Common myeloid progenitor, CD34-positive (primary cell): ENCODE measurements around the gene ZXDC.

Experiments used
- CTCF ChIA-PET: fragments of 350-600 bp; sonication (Branson Sonifier 250); formaldehyde crosslinking; loops from one replicate; lab custom pipeline; 2021; ENCODE audit warnings: antibody characterized with exemption; lab: Charles Lee
- POLR2A ChIA-PET: fragments of 350-600 bp; sonication (Branson Sonifier 250); formaldehyde crosslinking; loops from one replicate; lab custom pipeline; 2021; ENCODE audit warnings: antibody characterized with exemption; lab: Charles Lee
- DNase-seq, 3 donors: peaks; one replicate each; pipeline versions ENCODE4 v3.0.0 to v3.0.0-alpha.2; 2013
- H3K27ac ChIP-seq, 2 experiments: 1 replicate in 1 of 2; 2 replicates in 1 of 2; pipeline ENCODE4 v1.7.0; 2013; ENCODE audit warnings: inconsistent platforms in 2 of 2, low read length in 2 of 2, mild to moderate bottlenecking in 2 of 2, low read depth in 1 of 2, moderate library complexity in 1 of 2; ENCODE audit not compliant: severe bottlenecking in 2 of 2, insufficient read depth in 1 of 2, poor library complexity in 1 of 2
- H3K27me3 ChIP-seq, 5 experiments: replicated peaks in 2 of 5; 1 replicate in 3 of 5; 2 replicates in 2 of 5; pipeline versions ENCODE4 v1.6.1 to v1.7.0; 2013; ENCODE audit warnings: low read length in 4 of 5, mild to moderate bottlenecking in 2 of 5, moderate library complexity in 2 of 5, inconsistent platforms in 1 of 5; ENCODE audit not compliant: insufficient read depth in 5 of 5, control insufficient read depth in 4 of 5
- H3K36me3 ChIP-seq, 4 experiments: 1 replicate in 2 of 4; 2 replicates in 2 of 4; pipeline versions ENCODE4 v1.6.1 to v1.7.0; 2013; ENCODE audit warnings: low read length in 3 of 4, control low read depth in 1 of 4, mild to moderate bottlenecking in 1 of 4; ENCODE audit not compliant: control insufficient read depth in 4 of 4, insufficient read depth in 4 of 4
- H3K4me1 ChIP-seq, 4 experiments: 1 replicate in 3 of 4; 2 replicates in 1 of 4; pipeline versions ENCODE4 v1.6.1 to v1.7.1; 2013; ENCODE audit warnings: low read length in 3 of 4, mild to moderate bottlenecking in 3 of 4, control low read depth in 1 of 4, inconsistent platforms in 1 of 4, moderate library complexity in 1 of 4; ENCODE audit not compliant: control insufficient read depth in 4 of 4, insufficient read depth in 4 of 4; ENCODE audit errors: control extremely low read depth in 1 of 4
- H3K4me3 ChIP-seq, 7 experiments: 1 replicate in 4 of 7; 2 replicates in 3 of 7; pipeline versions ENCODE4 v1.5.1 to v1.7.0; 2013; ENCODE audit warnings: mild to moderate bottlenecking in 7 of 7, low read length in 6 of 7, moderate library complexity in 6 of 7, inconsistent platforms in 2 of 7, low read depth in 2 of 7, control low read depth in 1 of 7; ENCODE audit not compliant: insufficient read depth in 4 of 7, control insufficient read depth in 1 of 7; ENCODE audit errors: extremely low read depth in 1 of 7
- H3K9me3 ChIP-seq, 5 experiments: 1 replicate in 4 of 5; 2 replicates in 1 of 5; pipeline versions ENCODE4 v1.6.1 to v1.7.1; 2013; ENCODE audit warnings: low read length in 4 of 5, mild to moderate bottlenecking in 2 of 5, inconsistent platforms in 1 of 5, low read depth in 1 of 5, moderate library complexity in 1 of 5; ENCODE audit not compliant: control insufficient read depth in 4 of 5, insufficient read depth in 2 of 5; ENCODE audit errors: control extremely low read depth in 1 of 5
- WGBS: methylation state at CpG from one replicate; pipeline ENCODE4 v1.1.5; 2013; ENCODE audit not compliant: insufficient coverage; 5-methylcytosine and 5-hydroxymethylcytosine counted together

ZXDC gene

GRCh38 chr3:126419151-126419703 lies 56.5 kb downstream of the ZXDC start:
- Histone ChIP-seq H3K36me3 (no peaks in the 10 kb centered on the region), H3K4me1 (no peaks in the 10 kb centered on the region), H3K27me3 (peaks cover 0 to 41% (median 9%) of the 10 kb centered on the region in 5 experiments), H3K4me3 (no peak overlapping the region), H3K27ac (no peak overlapping the region), H3K9me3 (no peaks in the 10 kb centered on the region)
- DNase-seq = no peak
- ChIA-PET CTCF (no interaction called here), POLR2A (no interaction called here)
- WGBS = 89% methylated on average over 4 of the region's 6 CpGs

DNA sequence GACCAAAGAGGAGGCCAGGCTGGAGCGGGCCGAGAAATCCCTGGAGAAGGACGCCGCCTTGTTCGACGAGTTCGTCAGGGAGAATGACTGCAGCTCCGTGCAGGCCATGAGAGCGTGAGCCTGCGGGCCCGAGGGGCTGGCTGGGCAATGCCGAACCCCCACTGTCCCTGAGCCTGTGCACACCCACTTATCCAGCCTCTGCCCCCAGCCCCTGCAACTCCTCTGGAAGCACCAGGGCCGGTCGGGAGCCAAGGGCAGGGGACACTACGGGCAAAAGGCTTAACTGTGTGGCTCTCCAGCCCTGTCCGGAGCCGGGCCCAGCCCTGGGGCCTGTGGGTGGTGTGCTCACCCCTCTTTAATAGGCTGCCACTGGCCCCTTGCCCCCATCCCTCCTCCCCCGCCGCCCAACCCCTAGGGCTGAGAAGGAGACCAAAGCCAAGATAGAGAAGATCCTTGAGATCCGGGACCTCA lies 57.0 kb downstream of the ZXDC start:
- Histone ChIP-seq H3K9me3 (no peaks in the 10 kb centered on the region), H3K4me1 (no peaks in the 10 kb centered on the region), H3K4me3 (no peak overlapping the region), H3K27me3 (peaks cover 0 to 42% (median 9%) of the 10 kb centered on the region in 5 experiments), H3K27ac (no peak overlapping the region), H3K36me3 (no peaks in the 10 kb centered on the region)
- 94% methylated on average over 13 of the region's 20 CpGs for WGBS
- no peak for DNase-seq
- CTCF ChIA-PET = no interaction called here
- POLR2A ChIA-PET = no interaction called here

DNA sequence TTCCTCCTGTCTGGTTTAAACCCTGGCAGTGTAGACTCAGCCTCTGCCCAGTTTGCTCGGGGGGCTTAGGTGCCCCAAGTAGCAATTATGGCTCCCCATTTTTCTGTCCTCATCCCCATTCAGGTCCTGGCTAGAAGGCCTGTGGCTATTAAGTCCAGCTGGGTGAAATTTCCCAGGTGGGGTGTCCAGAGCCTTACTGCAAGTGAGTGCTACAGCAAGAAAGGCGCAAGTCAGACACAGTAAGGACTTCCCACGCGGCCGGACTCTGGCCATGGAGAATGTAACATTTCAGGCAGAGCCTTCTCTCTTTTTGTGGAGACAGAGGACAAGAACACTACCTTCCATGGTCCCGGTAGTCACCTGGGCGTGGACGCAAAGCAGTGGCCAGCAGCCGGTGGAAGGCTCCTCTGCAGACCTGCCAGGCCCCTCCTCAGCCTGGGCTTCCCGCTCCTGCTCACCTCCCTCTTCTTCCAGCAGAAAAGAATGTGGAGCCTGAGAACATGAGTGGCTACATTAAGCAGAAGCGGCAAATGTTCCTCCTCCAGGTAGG lies 57.6 kb downstream of the ZXDC start:
- 95% methylated on average over 11 of the region's 11 CpGs for WGBS

GRCh38 chr3:126417515-126417914 lies 58.2 kb downstream of the ZXDC start:
- WGBS = 92% methylated on average over 4 of the region's 5 CpGs
- ChIA-PET CTCF (no interaction called here), POLR2A (no interaction called here)
- Histone ChIP-seq H3K9me3 (no peaks in the 10 kb centered on the region), H3K4me3 (no peak overlapping the region), H3K4me1 (no peaks in the 10 kb centered on the region), H3K36me3 (no peaks in the 10 kb centered on the region), H3K27ac (no peak overlapping the region), H3K27me3 (peaks cover 0 to 51% (median 15%) of the 10 kb centered on the region in 5 experiments)
- no peak for DNase-seq

More for the DNA sequence above, 57.6 kb downstream of the ZXDC start:
- Histone ChIP-seq H3K4me1 (no peaks in the 10 kb centered on the region), H3K27ac (no peak overlapping the region), H3K9me3 (no peaks in the 10 kb centered on the region), H3K27me3 (peaks cover 0 to 48% (median 9%) of the 10 kb centered on the region in 5 experiments), H3K36me3 (no peaks in the 10 kb centered on the region), H3K4me3 (no peak overlapping the region)
- ChIA-PET CTCF (no interaction called here), POLR2A (no interaction called here)
- DNase-seq = no peak

- H3K27ac ChIP-seq = no peak overlapping the region
- no peaks in the 10 kb centered on the region for H3K4me1 ChIP-seq
- no peaks in the 10 kb centered on the region for H3K36me3 ChIP-seq
- H3K27me3 ChIP-seq = peaks cover 0 to 56% (median 16%) of the 10 kb centered on the region in 5 experiments
- no peak for DNase-seq
- POLR2A ChIA-PET = no interaction called here
- CTCF ChIA-PET = interaction anchor here (1.0 kb wide), 1 partner anchor 28 kb away, joined by 3 read pairs; no protein-coding TSS in a partner anchor
- no peaks in the 10 kb centered on the region for H3K9me3 ChIP-seq
- WGBS = 83% methylated on average over 6 of the region's 7 CpGs
- H3K4me3 ChIP-seq = no peak overlapping the region
Measured at GRCh38 chr3:126416943-126417342, 58.7 kb downstream of the ZXDC start.

DNA sequence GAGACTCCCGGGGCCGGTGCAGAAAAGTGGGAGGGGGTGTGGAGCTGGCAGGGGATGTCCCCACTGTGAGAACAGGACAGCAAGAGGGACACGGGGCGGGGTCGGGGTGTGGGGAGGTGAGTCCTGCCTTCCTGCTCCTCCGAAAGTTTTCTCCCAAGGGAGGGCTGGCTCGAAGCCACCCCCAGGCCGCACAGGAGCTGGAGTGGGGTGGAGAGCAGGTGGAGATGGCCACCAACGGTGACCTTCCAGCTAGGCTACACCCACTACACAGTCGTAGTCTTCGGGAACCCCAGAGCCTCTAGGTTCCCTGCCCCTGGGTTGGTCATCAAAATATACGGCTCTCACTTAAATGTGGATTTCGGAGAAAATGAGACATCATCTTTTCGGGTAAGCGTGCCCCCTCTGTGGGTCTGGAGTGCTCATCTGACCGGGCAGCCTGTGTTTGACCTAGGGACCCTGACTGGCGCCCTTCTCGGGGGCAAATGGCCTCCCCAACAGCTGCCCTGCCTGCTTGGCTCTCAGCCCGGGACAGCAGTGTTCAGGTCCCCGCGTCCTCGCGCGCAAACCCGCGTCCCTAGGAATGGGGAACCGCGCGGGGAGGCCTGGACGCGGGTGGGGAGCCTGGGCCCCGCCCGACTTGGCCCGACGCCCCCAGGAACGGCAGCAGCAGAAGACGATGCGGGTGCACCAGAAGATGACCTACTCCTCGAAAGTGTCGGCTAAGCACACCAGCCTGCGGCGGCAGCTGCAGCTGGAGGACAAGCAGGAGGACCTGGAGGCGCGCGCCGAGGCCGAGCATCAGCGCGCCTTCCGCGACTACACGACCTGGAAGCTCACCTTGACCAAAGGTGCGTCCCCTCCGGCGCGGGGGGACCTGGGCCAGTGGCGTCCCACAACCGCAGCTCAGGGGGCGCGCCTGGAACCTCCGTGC lies 59.8 kb downstream of the ZXDC start:
- Histone ChIP-seq H3K4me3 (no peak overlapping the region), H3K27me3 (peaks cover 0 to 59% (median 16%) of the 10 kb centered on the region in 5 experiments), H3K36me3 (no peaks in the 10 kb centered on the region), H3K27ac (no peak overlapping the region), H3K9me3 (no peaks in the 10 kb centered on the region), H3K4me1 (no peaks in the 10 kb centered on the region)
- DNase-seq = no peak
- POLR2A ChIA-PET = no interaction called here
- CTCF ChIA-PET = interaction anchor here (1.0 kb wide), 1 partner anchor 27 kb away, joined by 3 read pairs; no protein-coding TSS in a partner anchor
- WGBS = 46% methylated on average over 59 of the region's 61 CpGs
